Mesodermal cell (in vitro differentiated cells): Measurements from ENCODE around the gene ZNF639.

ENCODE experiments used
- H3K27ac ChIP-seq: 2 replicates; pipeline ENCODE4 v1.7.0; 2013; ENCODE audit warnings: mild to moderate bottlenecking, low read depth, low read length, moderate library complexity; ENCODE audit not compliant: severe bottlenecking
- H3K36me3 ChIP-seq: 2 replicates; pipeline ENCODE4 v1.7.1; 2013; ENCODE audit warnings: mild to moderate bottlenecking, low read length, moderate library complexity; ENCODE audit not compliant: control insufficient read depth, insufficient read depth
- H3K4me1 ChIP-seq: one replicate; pipeline ENCODE4 v1.7.1; 2013; ENCODE audit warnings: mild to moderate bottlenecking, low read length; ENCODE audit not compliant: insufficient read depth, control insufficient read depth, poor library complexity, severe bottlenecking
- H3K4me3 ChIP-seq: 2 replicates; pipeline ENCODE4 v1.7.0; 2013; ENCODE audit warnings: low read length, control low read depth, mild to moderate bottlenecking; ENCODE audit not compliant: insufficient read depth, poor library complexity, severe bottlenecking; ENCODE audit errors: extremely low read depth
- H3K9me3 ChIP-seq: 2 replicates; pipeline ENCODE4 v1.7.1; 2013; ENCODE audit warnings: mild to moderate bottlenecking, low read length, moderate library complexity; ENCODE audit not compliant: control insufficient read depth
- WGBS, 2 experiments: methylation state at CpG; one replicate each; pipeline ENCODE4 v1.1.5; 2013; ENCODE audit warnings: missing lambda C conversion rate in 2 of 2; ENCODE audit not compliant: insufficient coverage in 2 of 2; 5-methylcytosine and 5-hydroxymethylcytosine counted together

ZNF639 gene

DNA sequence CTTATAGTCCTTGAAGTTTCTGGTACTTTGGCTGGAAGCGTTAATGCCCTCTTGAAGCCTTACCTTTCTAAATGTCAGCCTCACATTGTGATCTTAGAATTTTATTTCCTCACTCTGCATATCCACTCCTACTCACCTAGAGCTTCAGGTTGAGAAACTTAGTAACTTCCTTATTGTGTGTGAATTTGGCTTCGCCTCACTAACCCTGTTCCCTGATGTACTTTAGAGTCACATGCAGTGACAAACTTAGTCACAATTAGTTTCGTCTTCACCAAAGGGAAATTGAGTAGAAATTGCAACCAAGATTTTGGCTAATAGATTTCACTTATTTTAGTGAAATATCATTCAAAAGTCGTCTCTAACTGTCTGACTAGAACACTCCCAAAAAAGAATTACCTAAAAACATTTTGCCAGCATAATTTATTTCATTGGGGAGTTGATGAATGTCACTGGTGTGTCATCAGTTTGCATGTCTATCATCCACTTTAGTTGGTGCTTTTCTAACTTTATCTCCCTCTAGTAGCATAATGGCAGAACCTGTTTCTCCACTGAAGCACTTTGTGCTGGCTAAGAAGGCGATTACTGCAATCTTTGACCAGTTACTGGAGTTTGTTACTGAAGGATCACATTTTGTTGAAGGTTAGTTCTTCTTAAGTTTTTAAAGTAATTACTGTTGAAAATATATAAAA is 25.6 kb downstream of the ZNF639 start:
- Histone ChIP-seq H3K27ac (no peak overlapping the region), H3K4me1 (no peaks in the 10 kb centered on the region), H3K36me3 (peaks cover 31% of the 10 kb centered on the region), H3K9me3 (no peaks in the 10 kb centered on the region), H3K4me3 (peak overlapping the region; percentile 84)
- 20% methylated on average over 2 of the region's 5 CpGs; no CpG with 5 or more reads in 1 of the 2 experiments for WGBS, 2 experiments

DNA sequence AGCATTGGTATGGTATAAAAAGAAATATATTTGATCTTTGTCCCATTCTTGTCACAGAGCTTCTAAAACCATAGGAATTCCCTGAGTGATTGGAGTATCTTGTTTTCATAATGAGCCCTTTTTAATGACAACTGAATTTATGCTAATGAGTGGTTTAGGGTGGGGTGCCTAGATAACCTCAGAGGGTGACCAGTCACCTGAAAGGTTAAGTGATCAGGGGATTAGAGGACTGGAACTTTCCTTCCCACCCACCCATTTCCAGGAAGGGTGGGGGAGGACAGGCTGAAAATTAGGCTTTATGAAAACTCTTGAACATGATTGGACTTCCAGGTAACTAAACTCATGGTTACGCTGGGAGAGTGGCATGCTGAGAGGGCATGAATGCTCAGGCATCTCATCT is 33.2 kb downstream of the ZNF639 start:
- WGBS, 2 experiments: no CpG with 5 or more reads among the region's 1 CpG
- no peaks in the 10 kb centered on the region for H3K9me3 ChIP-seq
- H3K36me3 ChIP-seq: peaks cover 79% of the 10 kb centered on the region
- H3K4me1 ChIP-seq: no peaks in the 10 kb centered on the region
- H3K4me3 ChIP-seq: no peak overlapping the region
- no peak overlapping the region for H3K27ac ChIP-seq

DNA sequence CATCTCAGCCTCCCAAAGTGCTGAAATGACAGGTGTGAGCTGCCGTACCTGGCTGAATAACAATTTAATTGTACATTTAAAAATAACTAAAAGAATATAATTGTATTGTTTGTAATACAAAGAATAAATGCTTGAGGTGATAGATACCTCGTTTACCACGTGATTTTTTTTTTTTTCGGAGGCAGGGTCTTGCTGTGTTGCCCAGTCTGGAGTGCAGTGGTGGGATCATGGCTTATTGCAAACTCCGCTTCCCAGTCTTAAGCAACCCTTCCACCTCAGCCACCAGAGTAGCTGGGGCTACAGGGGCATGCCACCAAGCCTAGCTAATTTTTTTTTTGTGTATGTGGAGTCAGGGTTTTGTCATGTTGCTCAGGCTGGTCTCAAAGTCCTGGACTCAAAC is 40.5 kb downstream of the ZNF639 start:
- H3K9me3 ChIP-seq: no peaks in the 10 kb centered on the region
- no peak overlapping the region for H3K27ac ChIP-seq
- H3K36me3 ChIP-seq: peaks cover 84% of the 10 kb centered on the region
- no peaks in the 10 kb centered on the region for H3K4me1 ChIP-seq
- no peak overlapping the region for H3K4me3 ChIP-seq
- 100% methylated on average over 1 of the region's 5 CpGs; no CpG with 5 or more reads in 1 of the 2 experiments for WGBS, 2 experiments

DNA sequence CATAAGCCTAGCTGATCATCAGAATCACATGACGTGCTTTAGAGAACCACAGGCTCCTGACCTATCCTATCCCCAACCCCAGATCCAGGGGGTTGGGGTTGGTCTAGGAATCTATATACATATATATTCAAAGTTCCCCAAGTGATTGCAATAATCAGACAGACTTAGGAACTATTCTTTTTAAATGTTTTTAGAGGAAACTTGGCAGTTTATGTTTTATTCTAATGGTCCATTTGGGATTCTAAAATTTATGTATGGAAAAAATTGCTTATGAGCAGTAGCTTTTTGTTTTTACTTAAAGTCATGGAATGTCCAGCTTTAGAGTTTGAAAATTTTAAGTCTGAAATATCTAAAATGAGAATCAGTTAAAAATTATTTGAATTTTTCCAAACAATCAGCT is 46.8 kb downstream of the ZNF639 start:
- Histone ChIP-seq H3K27ac (no peak overlapping the region), H3K36me3 (peaks cover 50% of the 10 kb centered on the region), H3K4me3 (no peak overlapping the region), H3K9me3 (no peaks in the 10 kb centered on the region), H3K4me1 (no peaks in the 10 kb centered on the region)
- WGBS, 2 experiments: no CpG with 5 or more reads among the region's 1 CpG

DNA sequence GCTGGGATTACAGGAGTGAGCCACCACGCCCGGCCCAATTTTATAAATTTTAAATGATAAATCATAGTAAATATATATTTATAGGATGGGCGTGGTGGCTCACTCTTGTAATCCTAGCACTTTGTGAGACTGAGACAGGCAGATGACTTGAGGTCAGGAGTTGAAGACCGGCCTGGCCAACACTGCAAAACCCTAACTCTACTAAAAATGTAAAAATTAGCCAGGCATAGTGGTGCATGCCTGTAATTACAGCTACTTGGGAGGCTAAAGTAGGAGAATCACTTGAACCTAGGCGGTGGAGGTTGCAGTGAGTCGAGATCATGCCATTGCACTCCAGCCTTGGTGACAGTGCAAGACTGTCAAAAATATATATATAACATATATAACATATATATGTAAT is 51.1 kb downstream of the ZNF639 start:
- H3K27ac ChIP-seq: no peak overlapping the region
- no peak overlapping the region for H3K4me3 ChIP-seq
- H3K9me3 ChIP-seq: no peaks in the 10 kb centered on the region
- WGBS, 2 experiments: 60 to 100% methylated on average over 1 of the region's 6 CpGs
- H3K4me1 ChIP-seq: no peaks in the 10 kb centered on the region
- peaks cover 36% of the 10 kb centered on the region for H3K36me3 ChIP-seq

DNA sequence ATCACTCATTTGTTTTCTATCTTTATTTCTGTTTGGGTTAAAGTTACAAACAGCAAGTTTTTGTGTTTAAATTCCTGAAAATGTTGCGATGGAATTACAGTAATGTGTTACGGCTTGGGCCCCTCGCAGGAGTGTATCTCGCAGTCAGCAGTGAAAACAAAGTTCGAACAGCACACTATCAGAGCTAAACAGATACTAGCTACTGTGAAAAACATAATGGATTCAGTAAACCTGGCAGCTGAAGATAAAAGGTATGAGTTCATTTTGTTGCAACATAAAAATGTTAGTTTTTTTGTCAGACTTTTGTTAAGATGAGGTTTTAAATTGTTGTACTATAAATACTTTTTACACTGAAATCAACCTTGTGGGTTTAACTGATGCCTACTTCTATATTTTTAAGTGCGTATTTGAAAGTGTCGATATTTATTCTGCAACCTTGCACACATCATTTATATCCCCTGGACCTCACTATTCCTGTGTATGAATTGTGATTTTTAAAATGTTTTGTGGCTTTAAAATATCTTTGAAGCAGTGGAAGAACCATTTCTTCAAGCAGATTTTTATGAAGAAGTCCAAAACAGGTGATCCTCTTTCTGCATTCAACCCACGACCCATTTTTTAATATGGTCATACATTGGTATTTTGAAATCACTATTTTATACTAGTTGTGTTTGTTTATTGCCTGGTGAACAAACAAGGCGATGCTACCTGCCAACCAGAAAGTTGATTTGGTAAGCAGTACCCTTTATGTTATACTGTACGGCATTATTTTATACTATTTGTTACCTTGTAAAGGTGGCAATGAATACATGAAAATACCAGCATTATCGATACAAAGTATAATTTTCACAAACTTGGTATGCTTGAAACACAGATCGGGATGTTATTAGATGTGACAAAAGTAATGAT is 52.5 kb downstream of the ZNF639 start:
- Histone ChIP-seq H3K9me3 (no peaks in the 10 kb centered on the region), H3K4me3 (no peak overlapping the region), H3K36me3 (peaks cover 33% of the 10 kb centered on the region), H3K4me1 (no peaks in the 10 kb centered on the region), H3K27ac (no peak overlapping the region)
- 78 to 96% methylated on average over 3 to 5 of the region's 12 CpGs for WGBS, 2 experiments

DNA sequence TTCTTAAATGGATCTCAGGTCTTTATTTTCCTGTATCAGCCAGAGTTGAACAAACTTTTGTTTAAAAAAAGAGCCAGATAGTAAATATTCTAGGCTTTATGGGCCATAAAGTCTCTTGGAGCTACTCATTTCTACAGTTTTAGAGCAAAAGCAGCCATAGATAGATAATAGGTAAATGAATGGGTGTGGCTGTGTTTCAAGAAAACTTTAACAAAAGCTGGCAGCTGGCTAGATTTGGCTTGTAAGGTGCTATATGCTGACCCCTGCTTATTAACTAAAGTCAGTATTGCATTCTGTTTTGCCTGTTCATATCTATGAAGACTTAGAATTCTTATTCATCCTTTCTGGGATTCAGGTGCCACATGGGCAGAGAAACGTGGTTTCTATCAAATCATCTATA is 53.6 kb downstream of the ZNF639 start:
- H3K27ac ChIP-seq: no peak overlapping the region
- no CpG with 5 or more reads among the region's 1 CpG for WGBS, 2 experiments
- peaks cover 31% of the 10 kb centered on the region for H3K36me3 ChIP-seq
- H3K9me3 ChIP-seq: no peaks in the 10 kb centered on the region
- no peak overlapping the region for H3K4me3 ChIP-seq
- H3K4me1 ChIP-seq: no peaks in the 10 kb centered on the region
